GM19351 (cell line): ENCODE data around the gene NUTM1.

ENCODE experiments used
- ATAC-seq: cut with Tn5 transposase; IDR thresholded peaks from one replicate; pipeline ENCODE4 v1.9.1; 2021; ENCODE audit warnings: mild to moderate bottlenecking, moderate library complexity; ENCODE audit not compliant: unreplicated experiment

The NUTM1 gene, protein sequence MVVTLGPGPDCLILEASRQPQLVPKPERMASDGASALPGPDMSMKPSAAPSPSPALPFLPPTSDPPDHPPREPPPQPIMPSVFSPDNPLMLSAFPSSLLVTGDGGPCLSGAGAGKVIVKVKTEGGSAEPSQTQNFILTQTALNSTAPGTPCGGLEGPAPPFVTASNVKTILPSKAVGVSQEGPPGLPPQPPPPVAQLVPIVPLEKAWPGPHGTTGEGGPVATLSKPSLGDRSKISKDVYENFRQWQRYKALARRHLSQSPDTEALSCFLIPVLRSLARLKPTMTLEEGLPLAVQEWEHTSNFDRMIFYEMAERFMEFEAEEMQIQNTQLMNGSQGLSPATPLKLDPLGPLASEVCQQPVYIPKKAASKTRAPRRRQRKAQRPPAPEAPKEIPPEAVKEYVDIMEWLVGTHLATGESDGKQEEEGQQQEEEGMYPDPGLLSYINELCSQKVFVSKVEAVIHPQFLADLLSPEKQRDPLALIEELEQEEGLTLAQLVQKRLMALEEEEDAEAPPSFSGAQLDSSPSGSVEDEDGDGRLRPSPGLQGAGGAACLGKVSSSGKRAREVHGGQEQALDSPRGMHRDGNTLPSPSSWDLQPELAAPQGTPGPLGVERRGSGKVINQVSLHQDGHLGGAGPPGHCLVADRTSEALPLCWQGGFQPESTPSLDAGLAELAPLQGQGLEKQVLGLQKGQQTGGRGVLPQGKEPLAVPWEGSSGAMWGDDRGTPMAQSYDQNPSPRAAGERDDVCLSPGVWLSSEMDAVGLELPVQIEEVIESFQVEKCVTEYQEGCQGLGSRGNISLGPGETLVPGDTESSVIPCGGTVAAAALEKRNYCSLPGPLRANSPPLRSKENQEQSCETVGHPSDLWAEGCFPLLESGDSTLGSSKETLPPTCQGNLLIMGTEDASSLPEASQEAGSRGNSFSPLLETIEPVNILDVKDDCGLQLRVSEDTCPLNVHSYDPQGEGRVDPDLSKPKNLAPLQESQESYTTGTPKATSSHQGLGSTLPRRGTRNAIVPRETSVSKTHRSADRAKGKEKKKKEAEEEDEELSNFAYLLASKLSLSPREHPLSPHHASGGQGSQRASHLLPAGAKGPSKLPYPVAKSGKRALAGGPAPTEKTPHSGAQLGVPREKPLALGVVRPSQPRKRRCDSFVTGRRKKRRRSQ

GRCh38 chr15:34342737-34343575, at the start of gene NUTM1, which contains the start of gene NOP10:
NUTM1 (plus strand) TSS chr15:34343315; CDS start chr15:34343697, 382 bp downstream.
NOP10 (minus strand) TSS chr15:34343136; CDS start chr15:34343073, 63 bp downstream.
- ATAC-seq = peak; percentile 89

DNA sequence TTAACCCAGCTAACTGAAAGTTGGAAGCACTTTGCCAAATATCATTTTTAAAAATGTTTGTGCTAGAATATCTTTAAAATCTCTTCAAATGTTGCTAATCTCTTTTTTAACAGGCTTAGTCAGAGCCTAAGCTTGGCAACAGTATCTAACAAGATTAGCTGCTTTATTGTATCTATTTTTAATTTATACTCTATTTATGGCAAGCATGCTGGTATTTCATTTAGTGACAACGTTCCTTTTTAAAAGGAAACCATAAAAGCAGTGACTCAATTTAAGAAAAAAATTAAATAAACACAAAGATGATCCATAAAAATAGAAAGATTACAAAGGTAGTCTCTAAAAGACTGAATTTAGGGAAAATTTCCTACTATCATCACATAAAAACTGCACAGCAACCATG, 46.1 kb upstream of the NUTM1 start:
- no peak for ATAC-seq

DNA sequence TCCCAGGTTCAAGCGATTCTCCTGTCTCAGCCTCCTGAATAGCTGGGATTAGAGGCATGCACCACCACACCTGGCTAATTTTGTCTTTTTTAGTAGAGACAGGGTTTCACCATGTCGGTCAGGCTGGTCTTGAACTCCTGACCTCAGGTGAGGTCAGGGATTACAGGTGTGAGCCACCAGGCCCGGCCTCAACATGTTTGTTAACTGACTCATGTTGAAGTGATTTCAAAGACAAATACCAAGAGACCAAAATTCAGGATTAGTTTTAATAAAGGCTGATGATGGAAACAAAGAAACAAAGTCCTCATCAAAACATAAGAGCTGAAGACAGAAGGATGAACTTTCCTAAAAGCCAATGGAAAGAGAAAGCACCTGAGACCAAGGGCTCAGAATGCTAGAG, 42.1 kb upstream of the NUTM1 start:
- no peak for ATAC-seq

GRCh38 chr15:34304613-34305012, 38.5 kb upstream of the NUTM1 start:
- ATAC-seq = no peak

DNA sequence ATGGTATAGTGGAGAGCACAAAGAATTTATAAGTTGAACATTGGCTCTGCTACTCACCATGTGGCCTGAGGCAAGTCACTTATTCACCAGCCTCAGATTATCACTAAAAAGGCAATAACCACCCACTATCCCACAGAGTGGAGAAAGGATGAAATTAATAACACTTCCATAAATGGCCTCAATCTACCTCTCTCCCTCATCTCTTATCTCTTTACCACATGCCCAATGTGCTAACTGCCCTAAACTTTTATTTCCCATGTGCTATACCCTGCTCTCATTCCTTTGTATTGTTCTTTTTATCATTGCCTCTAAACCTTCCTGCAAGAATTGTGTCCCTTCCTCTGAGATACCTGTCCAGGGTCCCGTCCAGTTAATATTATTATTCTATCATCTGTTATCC, 31.6 kb upstream of the NUTM1 start:
- ATAC-seq = no peak

- no peak for ATAC-seq
These were observed 28.3 kb upstream of the NUTM1 start for GRCh38 chr15:34314491-34315490.

DNA sequence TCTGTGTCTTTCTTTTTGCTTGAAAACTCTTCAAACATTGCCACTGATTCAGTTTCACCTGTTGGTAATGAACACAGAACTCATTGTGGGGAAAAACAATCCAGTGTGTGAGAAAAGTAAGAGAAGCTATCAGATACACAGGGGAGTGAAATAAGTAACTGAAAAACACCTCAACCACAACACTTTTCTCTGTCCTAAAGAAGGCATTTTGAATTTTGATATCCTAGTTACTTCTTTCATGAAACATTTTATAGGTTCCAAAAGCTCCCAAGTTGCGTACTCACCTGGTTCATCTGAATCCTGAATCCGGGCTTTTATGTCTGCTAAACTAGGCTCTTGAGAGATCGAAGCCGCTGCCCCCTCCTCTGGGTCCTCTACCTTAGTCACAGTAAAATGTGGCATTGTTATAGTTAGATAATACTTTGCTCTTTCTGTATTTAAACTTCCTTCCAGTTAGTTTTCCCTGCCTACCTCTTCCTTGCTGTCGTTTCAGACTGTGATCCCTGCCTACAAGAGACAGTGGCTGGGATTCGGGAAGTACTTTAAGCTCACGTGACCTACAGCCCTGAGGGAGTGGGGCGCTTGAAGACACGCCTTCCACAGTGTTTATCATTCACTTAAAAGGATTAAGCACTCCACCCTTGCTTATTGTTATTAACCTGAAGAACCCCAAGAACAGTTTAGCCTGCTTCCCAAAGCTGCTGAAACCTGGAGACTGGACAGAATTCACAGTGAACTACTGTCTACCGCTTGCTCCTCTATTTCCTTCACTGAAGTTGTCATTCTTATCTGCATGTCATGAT, 24.6 kb upstream of the NUTM1 start:
- peak; percentile 75 for ATAC-seq

DNA sequence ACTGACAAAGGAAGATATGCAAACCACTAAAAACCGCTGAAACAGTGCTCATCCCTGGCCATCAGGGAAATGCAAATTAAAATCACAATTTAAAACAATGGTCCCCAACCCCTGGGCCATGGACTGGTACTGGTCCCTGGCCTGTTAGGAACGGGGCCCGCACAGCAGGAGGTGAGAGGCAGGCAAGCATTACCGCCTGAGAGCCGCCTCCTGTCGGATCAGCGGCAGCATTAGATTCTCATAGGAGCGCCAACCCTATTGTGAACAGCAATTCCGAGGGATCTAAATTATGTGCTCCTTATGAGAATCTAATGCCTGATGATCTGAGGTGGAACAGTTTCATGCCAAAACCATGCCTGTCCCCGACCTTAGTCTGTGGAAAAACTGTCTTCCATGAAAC, 19.9 kb upstream of the NUTM1 start:
- no peak for ATAC-seq

GRCh38 chr15:34324933-34325332, 18.2 kb upstream of the NUTM1 start:
- ATAC-seq = no peak

GRCh38 chr15:34325368-34325767, 17.7 kb upstream of the NUTM1 start:
- ATAC-seq = no peak

DNA sequence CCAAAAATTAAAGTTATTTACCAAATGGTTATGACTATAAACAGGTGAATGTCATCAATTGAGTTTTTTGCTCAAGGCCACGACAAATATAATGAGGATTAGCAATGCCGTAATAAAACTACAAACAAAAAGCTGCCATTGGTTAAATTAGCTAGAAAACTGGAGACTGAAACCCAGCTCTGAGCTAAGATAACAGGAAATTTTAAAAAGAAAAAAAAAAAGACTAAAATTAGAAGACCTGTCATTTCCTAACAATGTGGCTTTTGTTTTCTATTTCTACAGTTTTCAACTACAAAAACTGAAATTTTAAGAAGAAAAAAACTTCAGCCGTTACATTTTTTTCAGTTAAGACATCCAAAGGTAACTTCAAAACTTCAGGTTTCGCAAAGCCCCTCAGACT, 15.2 kb upstream of the NUTM1 start:
- ATAC-seq = no peak

DNA sequence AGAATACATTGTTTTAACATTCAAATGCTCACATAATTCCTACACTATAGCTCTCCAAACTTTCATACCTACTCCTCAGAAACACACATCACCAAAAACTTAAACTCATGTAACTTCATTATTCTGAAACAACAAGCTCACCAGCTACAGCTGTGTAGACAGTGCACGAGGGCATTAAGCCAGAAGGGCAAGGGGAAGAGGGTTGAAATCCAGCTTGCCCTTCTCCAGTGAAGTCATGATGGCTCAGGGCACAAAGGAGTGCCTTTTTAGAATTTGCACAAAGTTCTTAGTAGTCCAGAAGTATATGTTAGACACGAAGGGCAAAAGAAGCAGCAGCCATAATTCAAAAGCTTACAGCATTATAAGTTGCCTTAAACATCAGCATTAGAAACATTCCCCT, 14.1 kb upstream of the NUTM1 start:
- ATAC-seq = no peak

GRCh38 chr15:34330279-34330678, 12.8 kb upstream of the NUTM1 start:
- ATAC-seq = no peak

GRCh38 chr15:34331809-34332208, 11.3 kb upstream of the NUTM1 start:
- no peak for ATAC-seq

DNA sequence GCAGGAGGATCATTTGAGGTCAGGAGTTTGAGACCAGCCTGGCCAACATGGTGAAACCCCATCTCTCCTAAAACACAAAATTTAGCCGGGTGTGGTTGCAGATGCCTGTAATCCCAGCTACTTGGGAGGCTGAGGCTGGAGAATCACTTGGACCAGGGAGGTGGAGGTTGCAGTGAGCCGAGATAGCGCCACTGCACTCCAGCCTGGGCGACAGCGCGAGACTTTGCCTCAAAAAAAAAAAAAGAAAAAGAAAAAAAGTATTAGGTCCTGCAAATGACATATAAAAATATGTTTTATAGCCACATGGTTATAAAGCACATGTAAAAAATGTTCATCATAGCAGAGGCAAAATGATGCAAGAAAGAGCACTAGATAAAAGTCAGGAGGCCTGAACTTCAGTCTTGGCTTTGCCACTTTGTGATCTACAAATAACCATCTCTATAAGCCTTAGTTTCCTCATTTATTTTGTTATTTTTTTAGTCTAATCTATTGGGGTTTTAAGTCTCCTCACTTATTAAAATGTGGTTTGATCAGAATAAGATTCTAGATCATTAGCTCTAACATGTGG, 10.5 kb upstream of the NUTM1 start:
- no peak for ATAC-seq

DNA sequence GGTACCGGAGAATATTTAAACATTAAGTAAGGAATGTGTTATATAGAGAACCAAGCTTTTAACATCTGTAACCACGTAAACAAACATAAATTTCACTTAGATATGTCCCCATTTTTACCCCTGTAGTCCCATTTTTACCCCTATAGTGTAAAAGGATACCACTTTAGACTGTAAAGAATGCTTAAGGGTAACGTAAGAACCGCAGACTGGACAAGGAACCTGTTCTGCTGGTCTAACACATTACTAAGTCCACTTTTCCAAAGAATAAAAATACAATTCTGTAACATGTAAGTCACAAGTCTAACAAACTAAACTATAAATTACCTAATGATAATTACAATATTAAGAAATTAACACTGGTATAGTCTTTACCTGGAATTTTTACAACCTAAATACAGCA, 8.4 kb upstream of the NUTM1 start:
- ATAC-seq = no peak

DNA sequence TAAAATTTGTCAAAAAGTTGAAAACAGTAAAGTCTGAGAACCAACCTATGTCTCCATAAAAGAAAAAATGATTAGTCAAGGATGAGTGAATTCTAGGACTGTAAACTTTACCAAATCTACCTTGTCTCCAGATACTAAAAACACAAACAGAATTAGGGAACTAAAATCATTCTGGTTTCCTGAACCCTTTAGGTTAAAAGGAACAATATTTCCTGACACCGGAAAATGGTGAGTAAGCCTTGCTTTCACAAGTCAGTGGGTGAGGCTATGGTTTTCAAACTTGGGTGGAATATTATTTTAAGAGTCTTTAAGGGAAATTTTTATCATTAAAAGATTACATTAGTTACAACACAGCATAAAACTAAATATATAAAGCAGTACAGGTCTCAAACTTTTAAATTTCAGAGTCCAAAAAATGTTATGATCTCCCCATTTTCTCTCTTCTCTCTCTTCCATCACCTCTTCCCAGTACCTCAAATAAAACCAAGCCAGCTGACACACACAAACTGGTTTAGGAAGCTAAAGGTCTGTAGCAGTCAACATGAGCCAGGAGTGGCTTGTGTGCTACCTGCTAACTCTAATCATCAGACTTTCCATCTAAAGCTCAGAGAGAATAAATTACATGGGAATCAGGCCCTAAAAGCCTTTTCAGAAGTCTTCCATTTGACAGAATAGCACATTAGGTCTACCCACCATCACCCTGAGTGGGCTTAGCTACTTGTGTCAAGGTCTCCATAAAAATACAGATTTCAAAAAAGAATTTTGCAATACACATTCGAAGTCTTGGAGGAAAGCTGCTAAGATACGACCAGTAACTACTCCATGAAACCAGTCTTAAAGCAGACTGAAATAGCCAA, 7.7 kb upstream of the NUTM1 start:
- no peak for ATAC-seq
